ENCODE data around the gene JMJD4.

GRCh38 chr1:227730630-227731151 is 4.4 kb downstream of the JMJD4 start:
- TF ChIP-seq CTCF (conservative IDR thresholded peaks at IDR 0.05; ENCODE audit: low read depth in 2 of 2), result no peak
- TF ChIP-seq REST (IDR thresholded peaks at IDR 0.05; ENCODE audit: unreplicated experiment), result no peak
- no peak for TF ChIP-seq CREB1 (CRISPR knock-in tag; IDR thresholded peaks at IDR 0.05; ENCODE audit: low read depth)
- TF ChIP-seq STAT1 (IDR thresholded peaks at IDR 0.05; ENCODE audit: unreplicated experiment), result no peak
- no peak for TF ChIP-seq ZNF114 (CRISPR knock-in tag; IDR thresholded peaks at IDR 0.05)
- peak; percentile 22; the same call in 1 of the 2 replicates for TF ChIP-seq POLR2AphosphoS5 (IDR thresholded peaks at IDR 0.05; ENCODE audit: low read depth)
- no peak for TF ChIP-seq EZH2phosphoT487 (IDR thresholded peaks at IDR 0.05; ENCODE audit: unreplicated experiment)
- no peak for TF ChIP-seq ZNF331 (CRISPR knock-in tag; IDR thresholded peaks at IDR 0.05; ENCODE audit: low read depth)

Data from GM23338 (cell line).